Right lobe of liver (tissue), 6 donors: ENCODE measurements around the gene CYYR1. TPM values are rescaled to one million over a fixed set of nuclear protein-coding genes. Genes with fewer than 3 reads are reported as not detected.

ENCODE experiments used
- ATAC-seq, 4 donors: fragments of 200-7000 bp; cut with Tn5 transposase; one replicate each; pipeline ENCODE4 v1.9.1; 2020; ENCODE audit warnings: mild to moderate bottlenecking in 4 of 4, moderate library complexity in 4 of 4
- DNase-seq, 3 donors: peaks; one replicate each; pipeline ENCODE4 v3.0.0-alpha.2; 2020
- H3K27ac ChIP-seq, 3 donors: fragments of 200-600 bp; one replicate each; pipeline ENCODE4 v1.8.0; 2022
- H3K27me3 ChIP-seq, 2 donors: fragments of 200-600 bp; one replicate each; pipeline ENCODE4 v1.8.0; 2022
- H3K36me3 ChIP-seq, 4 donors: fragments of 200-600 bp; sonication (generic) in 1 of 4; one replicate each; pipeline versions ENCODE4 v1.5.1 to v1.8.0; 2017 to 2022; ENCODE audit warnings: control low read depth in 1 of 4
- H3K4me1 ChIP-seq, 4 donors: fragments of 200-600 bp; sonication (generic) in 1 of 4; one replicate each; pipeline versions ENCODE4 v1.5.1 to v1.8.0; 2017 to 2022; ENCODE audit warnings: control low read depth in 1 of 4
- H3K4me3 ChIP-seq, 3 donors: fragments of 200-600 bp; one replicate each; pipeline ENCODE4 v1.8.0; 2022
- H3K9me3 ChIP-seq, 4 donors: fragments of 200-600 bp; sonication (generic) in 1 of 4; one replicate each; pipeline versions ENCODE4 v1.5.1 to v1.8.0; 2017 to 2022; ENCODE audit warnings: control low read depth in 1 of 4
- CTCF ChIP-seq, 4 donors: fragments of 200-600 bp in 3 of 4; fragments of 450-650 bp in 1 of 4; IDR thresholded peaks; one replicate each; pipeline versions ENCODE4 v1.5.1 to v1.8.0; 2016 to 2022; ENCODE audit warnings: antibody characterized with exemption in 4 of 4, mild to moderate bottlenecking in 2 of 4
- POLR2A ChIP-seq: fragments of 450-650 bp; IDR thresholded peaks from one replicate; pipeline ENCODE4 v1.6.1; 2017; ENCODE audit warnings: antibody characterized with exemption, mild to moderate bottlenecking
- WGBS: methylation state at CpG from one replicate; pipeline ENCODE4 v1.1.6; 2018; ENCODE audit warnings: low coverage, low lambda C conversion rate; ENCODE audit not compliant: insufficient coverage; ENCODE audit errors: missing lambda C conversion rate; 5-methylcytosine and 5-hydroxymethylcytosine counted together
- intact Hi-C, 2 donors: fragments of 100-400 bp; cut with DNase I; formaldehyde crosslinking; loops; one replicate each; pipeline versions ENCODE4 v1.11.2 to v1.14.1; 2022
- total RNA-seq, 6 experiments: library from RNA; depleted of rRNA in 2 of 6; stranded (reverse); fragments of >200 nt in 2 of 6; fragmentation: NEBNext Ultra II Directional in 3 of 6; extraction: Animal tissue kit (Norgen Biotek cat#: 25700) in 3 of 6; gene quantifications; one replicate each; pipeline versions ENCODE4 v1.1.0 to v1.2.4, GENCODE V29; 2016 to 2023
- donor health status: DM: no; HTN: yes; CAD: no.
- donor health status: DM: no; HTN: no; CAD: no.
- donor health status: DM: no; HTN: no; CAD: no.
- donor health status: DM: no; HTN: yes; CAD: no.
- donor health status: DM: no; HTN: yes; CAD: no.

The CYYR1 gene
- total RNA-seq, 6 experiments from 2014 or later, result 1.4 to 3.3 (median 2.0) TPM

- ATAC-seq, result no peak
- WGBS, result 49% methylated on average over 3 of the region's 4 CpGs
- intact Hi-C loops, result no loop called here
These were observed 85.1 kb downstream of the CYYR1 start for GRCh38 chr21:26487981-26488480.

GRCh38 chr21:26473471-26473870 lies 99.6 kb downstream of the CYYR1 start:
- Histone ChIP-seq H3K9me3 (no peaks in the 10 kb centered on the region), H3K4me1 (no peaks in the 10 kb centered on the region), H3K4me3 (no peak overlapping the region), H3K27me3 (no peaks in the 10 kb centered on the region), H3K27ac (no peak overlapping the region), H3K36me3 (no peaks in the 10 kb centered on the region)
- ATAC-seq, result no peak
- intact Hi-C loops, result no loop called here
- WGBS, result 55% methylated on average over 2 of the region's 2 CpGs
- no peak for DNase-seq
- no peak for TF ChIP-seq CTCF (IDR thresholded peaks at IDR 0.05)
- no peak for TF ChIP-seq POLR2A

More at GRCh38 chr21:26487981-26488480, 85.1 kb downstream of the CYYR1 start:
- H3K4me3 ChIP-seq, result no peak overlapping the region
- no peaks in the 10 kb centered on the region for H3K9me3 ChIP-seq
- H3K4me1 ChIP-seq, result no peaks in the 10 kb centered on the region
- TF ChIP-seq POLR2A (no peak), CTCF (IDR thresholded peaks at IDR 0.05) (no peak)
- H3K27me3 ChIP-seq, result peaks cover 0 to 2% of the 10 kb centered on the region in 2 donors
- no peaks in the 10 kb centered on the region for H3K36me3 ChIP-seq
- no peak overlapping the region for H3K27ac ChIP-seq
- DNase-seq, result no peak

- Histone ChIP-seq H3K27ac (no peak overlapping the region), H3K36me3 (no peaks in the 10 kb centered on the region), H3K4me3 (no peak overlapping the region), H3K4me1 (no peaks in the 10 kb centered on the region), H3K27me3 (no peaks in the 10 kb centered on the region), H3K9me3 (no peaks in the 10 kb centered on the region)
- WGBS, result 84% methylated on average over 5 of the region's 5 CpGs
- ATAC-seq (no peak), DNase-seq (no peak)
- intact Hi-C loops, result no loop called here
- TF ChIP-seq POLR2A (no peak), CTCF (IDR thresholded peaks at IDR 0.05) (no peak)
These were observed 102.0 kb downstream of the CYYR1 start for GRCh38 chr21:26471099-26471471.

- Histone ChIP-seq H3K4me3 (no peak overlapping the region), H3K4me1 (no peaks in the 10 kb centered on the region), H3K27me3 (no peaks in the 10 kb centered on the region), H3K36me3 (no peaks in the 10 kb centered on the region), H3K9me3 (no peaks in the 10 kb centered on the region), H3K27ac (no peak overlapping the region)
- intact Hi-C loops, result no loop called here
- 52% methylated on average over 5 of the region's 8 CpGs for WGBS
- ATAC-seq, result no peak
- no peak for DNase-seq
- TF ChIP-seq CTCF (IDR thresholded peaks at IDR 0.05) (no peak), POLR2A (no peak)
These were observed 102.6 kb downstream of the CYYR1 start for GRCh38 chr21:26470351-26471098.
